Measurements from ENCODE around the gene PTDSS2. TPM values are rescaled to one million over a fixed set of nuclear protein-coding genes. Genes with fewer than 3 reads are reported as not detected.

The PTDSS2 gene
- polyA plus RNA-seq, 1 experiment: 25.8 TPM

DNA sequence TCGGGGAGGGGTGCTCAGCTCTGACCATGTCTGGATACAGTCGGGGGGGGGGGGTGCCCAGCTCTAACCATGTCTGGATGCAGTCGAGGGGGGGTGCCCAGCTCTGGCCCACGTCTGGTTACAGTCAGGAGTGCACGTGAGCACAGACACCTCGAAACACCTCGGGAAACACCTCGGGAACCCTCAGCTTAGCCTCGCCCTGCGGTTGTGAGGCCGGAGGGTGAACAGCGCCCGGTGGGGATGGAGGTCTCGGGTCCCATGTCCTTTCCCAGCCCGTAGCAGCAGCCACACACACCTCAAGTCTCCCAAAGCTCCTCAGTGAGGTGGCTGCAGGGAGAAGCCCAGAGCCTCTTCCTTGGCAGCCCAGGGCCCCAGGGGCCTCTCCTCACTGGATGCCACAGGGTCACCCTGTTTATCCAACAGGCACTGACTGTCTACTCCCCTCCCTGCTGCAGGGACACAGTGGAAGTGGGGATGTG is 37.4 kb upstream of the PTDSS2 start:
- Histone ChIP-seq H3K36me3 (ENCODE audit: control insufficient read depth, insufficient read depth, low read length) (no peaks in the 10 kb centered on the region), H3K4me3 (ENCODE audit: low read depth, low read length) (no peak overlapping the region), H3K27me3 (ENCODE audit: control insufficient read depth, insufficient read depth, low read length) (no peaks in the 10 kb centered on the region; the same call in 1 of the 2 replicates)
- no peak for DNase-seq (ENCODE audit: low read depth)
- TF ChIP-seq, protein P1, sequence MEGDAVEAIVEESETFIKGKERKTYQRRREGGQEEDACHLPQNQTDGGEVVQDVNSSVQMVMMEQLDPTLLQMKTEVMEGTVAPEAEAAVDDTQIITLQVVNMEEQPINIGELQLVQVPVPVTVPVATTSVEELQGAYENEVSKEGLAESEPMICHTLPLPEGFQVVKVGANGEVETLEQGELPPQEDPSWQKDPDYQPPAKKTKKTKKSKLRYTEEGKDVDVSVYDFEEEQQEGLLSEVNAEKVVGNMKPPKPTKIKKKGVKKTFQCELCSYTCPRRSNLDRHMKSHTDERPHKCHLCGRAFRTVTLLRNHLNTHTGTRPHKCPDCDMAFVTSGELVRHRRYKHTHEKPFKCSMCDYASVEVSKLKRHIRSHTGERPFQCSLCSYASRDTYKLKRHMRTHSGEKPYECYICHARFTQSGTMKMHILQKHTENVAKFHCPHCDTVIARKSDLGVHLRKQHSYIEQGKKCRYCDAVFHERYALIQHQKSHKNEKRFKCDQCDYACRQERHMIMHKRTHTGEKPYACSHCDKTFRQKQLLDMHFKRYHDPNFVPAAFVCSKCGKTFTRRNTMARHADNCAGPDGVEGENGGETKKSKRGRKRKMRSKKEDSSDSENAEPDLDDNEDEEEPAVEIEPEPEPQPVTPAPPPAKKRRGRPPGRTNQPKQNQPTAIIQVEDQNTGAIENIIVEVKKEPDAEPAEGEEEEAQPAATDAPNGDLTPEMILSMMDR (IDR thresholded peaks at IDR 0.05; ENCODE audit: insufficient read depth, low read depth, low read length): no peak
- CTCF ChIA-PET: interaction anchor here (1.9 kb wide), 1 partner anchor 35 kb away, joined by 10 read pairs; no protein-coding TSS in a partner anchor
- POLR2A ChIA-PET: no interaction called here

DNA sequence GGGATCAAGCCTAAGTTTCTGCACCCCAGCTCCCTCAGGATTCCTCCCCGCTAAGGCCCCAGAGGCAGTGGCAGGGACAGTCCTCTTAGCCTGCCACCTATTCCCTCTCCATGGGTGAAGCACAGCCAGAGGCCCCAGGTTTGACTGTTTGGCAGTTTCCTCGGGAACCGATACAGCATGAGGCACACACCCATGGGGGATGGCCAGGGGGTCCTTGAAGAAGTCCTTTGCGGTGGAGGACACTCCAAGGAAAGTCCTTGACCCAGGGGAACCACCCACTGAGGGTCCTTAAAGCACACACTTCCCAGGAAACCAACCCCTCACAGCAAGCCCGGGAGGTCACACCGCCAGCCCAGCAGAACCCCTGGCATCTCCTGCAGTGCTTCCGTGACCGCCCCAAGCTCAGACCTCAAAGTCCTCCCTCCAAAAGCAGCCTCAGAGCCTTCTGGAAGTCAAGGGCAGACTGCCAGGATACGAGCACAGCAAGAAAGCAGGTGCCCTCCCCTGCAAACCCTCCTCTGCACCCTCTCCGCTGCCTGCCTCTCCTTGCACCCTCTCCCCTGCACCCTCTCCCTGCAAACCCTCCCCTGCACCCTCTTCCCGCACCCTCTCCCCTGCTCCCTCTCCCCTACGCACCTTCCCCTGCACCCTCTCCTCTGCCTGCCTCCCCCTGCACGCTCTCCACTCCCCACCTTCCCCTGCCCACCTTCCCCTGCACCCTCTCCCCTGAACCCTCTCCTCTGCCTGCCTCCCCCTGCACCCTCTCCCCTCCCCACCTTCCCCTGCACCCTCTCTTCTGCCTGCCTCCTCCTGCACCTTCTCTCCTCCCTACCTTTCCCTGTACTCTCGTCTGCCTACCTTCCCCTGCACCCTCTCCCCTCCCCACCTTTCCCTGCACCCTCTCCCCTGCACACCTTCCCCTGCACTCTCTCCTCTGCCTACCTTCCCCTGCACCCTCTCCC is 36.7 kb upstream of the PTDSS2 start:
- ChIA-PET POLR2A (no interaction called here), CTCF (interaction anchor here (1.9 kb wide), 1 partner anchor 35 kb away, joined by 10 read pairs; no protein-coding TSS in a partner anchor)
- TF ChIP-seq, protein P1 (IDR thresholded peaks at IDR 0.05; ENCODE audit: insufficient read depth, low read depth, low read length): no peak
- Histone ChIP-seq H3K36me3 (ENCODE audit: control insufficient read depth, insufficient read depth, low read length) (no peaks in the 10 kb centered on the region), H3K4me3 (ENCODE audit: low read depth, low read length) (no peak overlapping the region), H3K27me3 (ENCODE audit: control insufficient read depth, insufficient read depth, low read length) (peaks cover 2% of the 10 kb centered on the region)
- no peak for DNase-seq (ENCODE audit: low read depth)

DNA sequence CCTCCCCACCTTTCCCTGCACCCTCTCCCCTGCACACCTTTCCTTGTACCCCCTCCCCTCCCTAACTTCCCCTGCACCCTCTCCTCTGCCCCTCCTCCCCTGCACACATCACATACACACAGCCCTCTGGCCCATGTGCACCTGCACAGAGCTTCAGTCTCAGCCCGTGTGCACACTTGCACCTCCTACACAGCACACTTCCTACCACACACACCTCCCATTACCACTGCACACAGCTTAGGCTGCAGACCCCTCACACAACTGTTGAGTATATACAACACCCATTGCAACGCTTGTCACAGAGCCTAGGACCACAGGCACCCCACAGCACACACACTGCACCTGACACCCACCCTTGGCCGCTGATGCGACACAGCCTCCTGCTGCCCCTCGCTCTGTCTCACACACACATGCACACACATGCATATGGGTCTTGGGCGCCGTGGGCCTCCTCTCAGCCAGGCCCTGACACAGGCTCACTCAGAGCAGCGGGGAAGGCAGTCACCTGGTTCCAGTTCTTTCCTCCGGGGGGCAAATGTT is 35.7 kb upstream of the PTDSS2 start:
- TF ChIP-seq, protein P1 (IDR thresholded peaks at IDR 0.05; ENCODE audit: insufficient read depth, low read depth, low read length): no peak
- DNase-seq (ENCODE audit: low read depth): no peak
- H3K36me3 ChIP-seq (ENCODE audit: control insufficient read depth, insufficient read depth, low read length): no peaks in the 10 kb centered on the region
- ChIA-PET CTCF (no interaction called here), POLR2A (no interaction called here)
- H3K4me3 ChIP-seq (ENCODE audit: low read depth, low read length): no peak overlapping the region
- peaks cover 2% of the 10 kb centered on the region for H3K27me3 ChIP-seq (ENCODE audit: control insufficient read depth, insufficient read depth, low read length)

DNA sequence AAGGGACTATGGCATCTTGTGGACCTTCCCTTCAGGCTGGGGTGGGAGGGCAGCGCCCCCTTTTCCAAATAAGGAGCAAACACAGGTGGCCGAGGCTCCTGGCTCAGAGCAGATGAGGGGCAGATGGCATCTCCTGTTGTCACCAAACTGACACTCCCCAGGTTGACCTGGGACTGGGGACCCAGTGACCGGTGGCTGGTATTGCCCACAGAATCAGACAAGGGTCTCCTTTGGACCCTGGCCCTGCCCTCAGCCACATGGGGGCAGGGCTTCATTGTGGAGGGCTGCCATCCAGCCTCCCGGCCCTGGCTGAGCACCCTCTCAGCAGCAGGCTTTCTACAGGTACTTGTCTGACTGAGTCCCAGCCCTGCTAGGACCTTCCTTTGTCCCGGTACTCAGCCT is 34.4 kb upstream of the PTDSS2 start:
- H3K27me3 ChIP-seq (ENCODE audit: control insufficient read depth, insufficient read depth, low read length): peaks cover 2% of the 10 kb centered on the region

More for the DNA sequence above, 34.4 kb upstream of the PTDSS2 start:
- H3K4me3 ChIP-seq (ENCODE audit: low read depth, low read length): no peak overlapping the region
- TF ChIP-seq, protein P1 (IDR thresholded peaks at IDR 0.05; ENCODE audit: insufficient read depth, low read depth, low read length): no peak
- H3K36me3 ChIP-seq (ENCODE audit: control insufficient read depth, insufficient read depth, low read length): no peaks in the 10 kb centered on the region
- CTCF ChIA-PET: no interaction called here
- DNase-seq (ENCODE audit: low read depth): no peak
- POLR2A ChIA-PET: no interaction called here
